Neuronal stem cell (in vitro differentiated cells): ENCODE data around the gene DGAT2.

Experiments used
- DNase-seq: peaks from one replicate; pipeline ENCODE4 v3.0.0-alpha.2; 2013; ENCODE audit warnings: low spot score
- H2AFZ ChIP-seq: one replicate; pipeline ENCODE4 v1.6.1; 2013; ENCODE audit warnings: mild to moderate bottlenecking, low read length, inconsistent platforms
- H2AK5ac ChIP-seq: 2 replicates; pipeline ENCODE4 v1.6.1; 2013; ENCODE audit warnings: low read depth, mild to moderate bottlenecking, inconsistent platforms, low read length, moderate library complexity, mixed read lengths
- H2BK120ac ChIP-seq: 2 replicates; pipeline ENCODE4 v1.6.1; 2013; ENCODE audit warnings: low read depth, mild to moderate bottlenecking, inconsistent platforms, low read length, moderate library complexity, mixed read lengths
- H2BK12ac ChIP-seq: one replicate; pipeline ENCODE4 v1.6.1; 2013; ENCODE audit warnings: low read length, inconsistent platforms
- H2BK15ac ChIP-seq: 2 replicates; pipeline ENCODE4 v1.6.1; 2013; ENCODE audit warnings: mild to moderate bottlenecking, low read length, inconsistent platforms, mixed read lengths
- H2BK5ac ChIP-seq: one replicate; pipeline ENCODE4 v1.6.1; 2013; ENCODE audit warnings: inconsistent platforms, mild to moderate bottlenecking, low read length, moderate library complexity
- H3K14ac ChIP-seq: one replicate; pipeline ENCODE4 v1.6.1; 2013; ENCODE audit warnings: low read length, inconsistent platforms
- H3K18ac ChIP-seq: 2 replicates; pipeline ENCODE4 v1.6.1; 2013; ENCODE audit warnings: low read length, inconsistent platforms
- H3K23ac ChIP-seq: 2 replicates; pipeline ENCODE4 v1.6.1; 2013; ENCODE audit warnings: low read depth, mild to moderate bottlenecking, mixed read lengths, low read length, inconsistent platforms; ENCODE audit not compliant: poor library complexity
- H3K27ac ChIP-seq: replicated peaks from 3 replicates; pipeline ENCODE4 v1.5.1; 2013; ENCODE audit warnings: low read length, inconsistent platforms
- H3K27me3 ChIP-seq, 3 experiments: 2 replicates each; pipeline ENCODE4 v1.6.1; 2013; ENCODE audit warnings: low read length in 3 of 3, mild to moderate bottlenecking in 2 of 3, inconsistent platforms in 1 of 3, low read depth in 1 of 3, mixed read lengths in 1 of 3, moderate library complexity in 1 of 3; ENCODE audit not compliant: control insufficient read depth in 3 of 3, insufficient read depth in 3 of 3
- H3K36me3 ChIP-seq, 2 donors: replicated peaks in 1 of 2; 2 replicates each; pipeline ENCODE4 v1.6.1; 2013; ENCODE audit warnings: low read length in 2 of 2; ENCODE audit not compliant: control insufficient read depth in 2 of 2, insufficient read depth in 2 of 2
- H3K4ac ChIP-seq: 2 replicates; pipeline ENCODE4 v1.6.1; 2013; ENCODE audit warnings: inconsistent platforms, mild to moderate bottlenecking, low read length, moderate library complexity
- H3K4me1 ChIP-seq, 2 donors: 1 replicate in 1 of 2; 2 replicates in 1 of 2; pipeline ENCODE4 v1.6.1; 2013; ENCODE audit warnings: low read length in 2 of 2, low read depth in 1 of 2; ENCODE audit not compliant: control insufficient read depth in 2 of 2, insufficient read depth in 1 of 2
- H3K4me2 ChIP-seq: one replicate; pipeline ENCODE4 v1.6.1; 2013; ENCODE audit warnings: mild to moderate bottlenecking, low read length, inconsistent platforms; ENCODE audit not compliant: insufficient read depth, poor library complexity, severe bottlenecking
- H3K4me3 ChIP-seq, 2 donors: 2 replicates each; pipeline ENCODE4 v1.5.1; 2013; ENCODE audit warnings: low read length in 2 of 2, mild to moderate bottlenecking in 2 of 2, inconsistent platforms in 1 of 2, moderate library complexity in 1 of 2
- H3K79me1 ChIP-seq: one replicate; pipeline ENCODE4 v1.6.1; 2013; ENCODE audit warnings: low read depth, mild to moderate bottlenecking, inconsistent platforms, low read length, moderate library complexity
- H3K9ac ChIP-seq: one replicate; pipeline ENCODE4 v1.6.1; 2013; ENCODE audit warnings: mild to moderate bottlenecking, low read depth, low read length, inconsistent platforms; ENCODE audit not compliant: poor library complexity
- H3K9me3 ChIP-seq, 2 donors: replicated peaks in 1 of 2; 2 replicates each; pipeline versions ENCODE3 to v1.6.1; 2013; ENCODE audit warnings: low read length in 2 of 2, mild to moderate bottlenecking in 2 of 2, inconsistent platforms in 1 of 2, low read depth in 1 of 2, mixed read lengths in 1 of 2, moderate library complexity in 1 of 2; ENCODE audit not compliant: control insufficient read depth in 2 of 2, insufficient read depth in 1 of 2
- H4K8ac ChIP-seq: one replicate; pipeline ENCODE4 v1.6.1; 2013; ENCODE audit warnings: low read depth, mild to moderate bottlenecking, inconsistent platforms, low read length, moderate library complexity
- H4K91ac ChIP-seq: one replicate; pipeline ENCODE4 v1.6.1; 2013; ENCODE audit warnings: low read length, low read depth, mild to moderate bottlenecking, inconsistent platforms; ENCODE audit not compliant: poor library complexity
- WGBS, 2 donors: extraction: QIAGEN DNeasy Blood & Tissue Kit; methylation state at CpG; one replicate each; pipeline ENCODE4 v1.1.7; 2013; ENCODE audit warnings: missing lambda C conversion rate in 2 of 2, mixed read lengths in 1 of 2; ENCODE audit not compliant: insufficient read length in 2 of 2, insufficient replicate concordance in 1 of 2; ENCODE audit errors: extremely low coverage in 2 of 2; 5-methylcytosine and 5-hydroxymethylcytosine counted together

Gene DGAT2

GRCh38 chr11:75814677-75815344, 46.2 kb downstream of the DGAT2 start, which contains the start of gene UVRAG:
TSS of gene UVRAG (plus strand) at chr11:75815210. CDS start at chr11:75815408, 198 bp downstream.
- Histone ChIP-seq H3K18ac (peak within 1 kb of the TSS; percentile 94), H3K4ac (no peak within 1 kb of the TSS), H2AK5ac (peak within 1 kb of the TSS; percentile 71), H2BK12ac (no peak within 1 kb of the TSS), H2BK5ac (peak within 1 kb of the TSS; percentile 62), H3K9me3 (no peaks in the 10 kb centered on the region), H4K8ac (no peak within 1 kb of the TSS), H3K27ac (peak within 1 kb of the TSS; percentile 74), H3K14ac (peak within 1 kb of the TSS; percentile 40), H2BK15ac (no peak within 1 kb of the TSS), H3K27me3 (peaks cover 0 to 4% (median 2%) of the 10 kb centered on the region in 3 experiments), H3K4me3 (peak within 1 kb of the TSS; percentile 59 to 98), H3K9ac (peak within 1 kb of the TSS; percentile 82), H3K23ac (peak within 1 kb of the TSS; percentile 97), H3K4me2 (peak within 1 kb of the TSS; percentile 82), H4K91ac (no peak within 1 kb of the TSS), H3K36me3 (no peaks in the 10 kb centered on the region), H3K4me1 (peaks cover 10 to 11% of the 10 kb centered on the region in 2 donors), H3K79me1 (peaks cover 4% of the 10 kb centered on the region), H2AFZ (peak within 1 kb of the TSS; percentile 92), H2BK120ac (no peak within 1 kb of the TSS)
- DNase-seq: peak; percentile 100
- no CpG with 5 or more reads among the region's 39 CpGs for WGBS, 2 donors

GRCh38 chr11:75815345-75816168, 47.0 kb downstream of the DGAT2 start:
- H3K4me2 ChIP-seq: peak overlapping the region; percentile 82
- H2BK5ac ChIP-seq: no peak overlapping the region
- peak overlapping the region; percentile 97 for H3K23ac ChIP-seq
- WGBS, 2 donors: no CpG with 5 or more reads among the region's 60 CpGs
- no peak overlapping the region for H4K8ac ChIP-seq
- H2BK15ac ChIP-seq: no peak overlapping the region
- H3K4me1 ChIP-seq: peaks cover 10 to 11% of the 10 kb centered on the region in 2 donors
- peak overlapping the region; percentile 71 for H2AK5ac ChIP-seq
- H3K4me3 ChIP-seq: peak overlapping the region; percentile 59 to 98
- peak overlapping the region; percentile 40 for H3K14ac ChIP-seq
- H3K79me1 ChIP-seq: peaks cover 4% of the 10 kb centered on the region
- no peak overlapping the region for H2BK120ac ChIP-seq
- H3K27ac ChIP-seq: peak overlapping the region; percentile 66
- no peak overlapping the region for H3K4ac ChIP-seq
- peaks cover 0 to 2% (median 0%) of the 10 kb centered on the region in 3 experiments for H3K27me3 ChIP-seq
- peak overlapping the region; percentile 92 for H2AFZ ChIP-seq
- no peak overlapping the region for H2BK12ac ChIP-seq
- H3K18ac ChIP-seq: peak overlapping the region; percentile 89
- no peaks in the 10 kb centered on the region for H3K9me3 ChIP-seq
- DNase-seq: no peak
- H4K91ac ChIP-seq: no peak overlapping the region
- no peaks in the 10 kb centered on the region for H3K36me3 ChIP-seq
- peak overlapping the region; percentile 82 for H3K9ac ChIP-seq

- H2BK15ac ChIP-seq: no peak overlapping the region
- H4K8ac ChIP-seq: no peak overlapping the region
- DNase-seq: no peak
- H2BK5ac ChIP-seq: no peak overlapping the region
- H3K4me3 ChIP-seq: peak overlapping the region in 1 of 2 donors; percentile 59
- no peak overlapping the region for H2BK12ac ChIP-seq
- peak overlapping the region; percentile 36 for H3K9ac ChIP-seq
- peaks cover 10 to 11% of the 10 kb centered on the region in 2 donors for H3K4me1 ChIP-seq
- no peak overlapping the region for H2AK5ac ChIP-seq
- no peak overlapping the region for H3K27ac ChIP-seq
- peak overlapping the region; percentile 92 for H2AFZ ChIP-seq
- no peak overlapping the region for H3K23ac ChIP-seq
- peaks cover 0 to 3% of the 10 kb centered on the region in 2 donors for H3K36me3 ChIP-seq
- H3K18ac ChIP-seq: no peak overlapping the region
- H3K9me3 ChIP-seq: no peaks in the 10 kb centered on the region
- H3K79me1 ChIP-seq: peaks cover 4% of the 10 kb centered on the region
- H3K27me3 ChIP-seq: peaks cover 0 to 2% (median 0%) of the 10 kb centered on the region in 3 experiments
- no peak overlapping the region for H2BK120ac ChIP-seq
- H3K4me2 ChIP-seq: peak overlapping the region; percentile 82
- H3K14ac ChIP-seq: no peak overlapping the region
- WGBS, 2 donors: 100% methylated on average over 1 of the region's 6 CpGs; no CpG with 5 or more reads in 1 of the 2 donors
- no peak overlapping the region for H3K4ac ChIP-seq
- no peak overlapping the region for H4K91ac ChIP-seq
Observed at GRCh38 chr11:75816561-75817239, 48.1 kb downstream of the DGAT2 start.
